Daoy (cell line): Measurements from ENCODE around the gene CFAP20. TPM values are rescaled to one million over a fixed set of nuclear protein-coding genes. Genes with fewer than 3 reads are reported as not detected.
"Not testable (repeated sequence)": the region's sequence is repeated elsewhere in the genome, so short reads cannot be mapped to it uniquely, and the experiment has no call there.

Experiments
- DNase-seq: peaks from one replicate; pipeline ENCODE4 v3.0.0-alpha.2; 2015; ENCODE audit warnings: low read depth
- total RNA-seq: library from RNA; depleted of rRNA; stranded (reverse); fragments of >200 nt; shearing (Covaris generic); gene quantifications from 2 replicates; pipeline ENCODE4 v1.2.3, GENCODE V29; 2014

CFAP20 gene
- total RNA-seq, 1 experiment from 2014 or later, result 78.6 TPM

GRCh38 chr16:58098207-58099096 is 30.7 kb downstream of the CFAP20 start:
- DNase-seq, result peak; percentile 25

- DNase-seq, result peak; percentile 7
Observed at GRCh38 chr16:58096249-58096648, 32.9 kb downstream of the CFAP20 start.

GRCh38 chr16:58095575-58095960 is 33.6 kb downstream of the CFAP20 start:
- DNase-seq, result not testable (repeated sequence)

GRCh38 chr16:58094791-58095574 is 34.2 kb downstream of the CFAP20 start:
- DNase-seq, result no peak

- no peak for DNase-seq
Observed at GRCh38 chr16:58094026-58094425, 35.2 kb downstream of the CFAP20 start.

- not testable (repeated sequence) for DNase-seq
Observed at GRCh38 chr16:58090396-58090795, 38.8 kb downstream of the CFAP20 start.

DNA sequence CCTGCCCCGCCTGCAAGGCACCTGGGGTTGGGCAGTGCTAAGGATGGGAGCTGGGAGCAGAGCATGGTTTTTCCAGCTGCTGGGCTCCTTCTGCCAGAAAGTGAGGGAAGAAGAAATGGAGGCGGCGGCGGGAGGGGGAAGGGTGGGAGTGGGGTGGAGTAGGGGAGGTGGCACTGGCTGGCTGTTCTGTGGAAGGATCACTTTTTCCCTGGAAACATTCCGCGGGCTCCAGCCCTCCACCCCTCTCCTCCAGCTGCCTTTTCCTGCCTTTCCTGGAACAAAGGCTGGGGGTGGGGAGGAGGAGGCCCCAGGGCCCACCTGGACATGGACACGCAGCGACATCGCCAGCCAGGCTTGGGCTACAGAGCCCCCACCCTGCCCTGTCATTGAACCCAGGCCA is 41.1 kb downstream of the CFAP20 start:
- DNase-seq, result no peak

- no peak for DNase-seq
Observed at GRCh38 chr16:58087209-58087913, 41.8 kb downstream of the CFAP20 start.

DNA sequence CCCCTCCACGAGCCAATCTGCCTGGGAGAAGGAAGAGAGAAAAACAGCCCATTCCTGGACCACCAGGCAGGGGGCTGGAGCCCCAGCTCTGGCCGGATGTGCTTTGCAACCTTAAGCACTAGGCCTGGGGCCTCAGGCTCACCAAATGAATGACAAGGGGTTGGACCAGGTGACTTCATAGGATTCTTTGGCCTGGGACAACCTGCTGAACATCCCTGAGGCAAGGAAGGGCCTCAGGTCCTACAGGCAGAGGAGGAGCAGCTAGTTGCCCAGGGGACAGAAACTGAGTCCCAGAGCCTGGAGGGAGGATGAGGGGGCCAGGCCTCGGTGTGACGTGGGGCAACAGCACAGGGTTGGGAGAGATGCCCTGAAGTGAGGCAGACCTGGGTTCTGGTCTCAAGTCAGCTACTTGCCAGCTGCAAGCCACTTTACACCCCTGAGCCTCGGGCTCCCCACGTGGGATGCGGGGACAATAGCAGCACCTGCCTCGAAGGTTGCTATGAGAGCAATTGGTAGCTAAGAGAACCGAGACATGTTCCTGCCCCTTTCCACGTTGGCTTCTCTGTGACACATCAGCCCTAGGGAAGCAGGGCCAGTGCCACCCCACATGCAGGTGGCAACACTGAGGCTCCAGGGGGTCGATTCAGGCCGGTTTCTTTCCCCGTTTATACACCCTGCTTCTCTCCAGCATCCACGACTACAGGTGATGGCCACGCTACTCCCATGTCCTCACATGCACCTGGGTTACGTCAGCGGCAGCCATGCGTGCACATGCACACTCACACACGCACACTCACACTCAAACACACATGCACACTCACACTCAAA is 42.6 kb downstream of the CFAP20 start:
- no peak for DNase-seq

GRCh38 chr16:58085584-58086251 is 43.5 kb downstream of the CFAP20 start:
- no peak for DNase-seq

- no peak for DNase-seq
Observed at GRCh38 chr16:58085171-58085570, 44.0 kb downstream of the CFAP20 start.

DNA sequence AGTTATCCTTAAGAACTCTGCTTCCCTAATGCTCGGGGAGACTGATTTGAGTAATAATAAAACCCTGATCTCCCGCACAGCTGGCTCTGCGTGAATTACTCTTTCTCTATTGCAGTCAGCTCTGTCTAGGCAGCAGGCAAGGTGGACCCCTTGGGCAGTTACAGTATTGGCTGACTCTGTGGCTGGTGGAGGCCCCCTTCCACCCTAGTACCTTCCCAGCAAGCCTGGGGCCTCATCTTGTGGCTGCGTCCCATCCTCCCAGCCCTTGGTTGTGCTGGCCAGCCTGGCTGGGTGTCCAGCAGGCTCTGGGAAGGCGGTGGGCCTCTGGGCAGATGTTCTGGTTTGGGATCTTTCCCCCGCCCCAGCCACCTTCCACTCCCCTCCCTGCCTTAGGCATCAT is 44.5 kb downstream of the CFAP20 start:
- DNase-seq, result no peak

GRCh38 chr16:58082381-58082780 is 46.8 kb downstream of the CFAP20 start:
- DNase-seq, result no peak

DNA sequence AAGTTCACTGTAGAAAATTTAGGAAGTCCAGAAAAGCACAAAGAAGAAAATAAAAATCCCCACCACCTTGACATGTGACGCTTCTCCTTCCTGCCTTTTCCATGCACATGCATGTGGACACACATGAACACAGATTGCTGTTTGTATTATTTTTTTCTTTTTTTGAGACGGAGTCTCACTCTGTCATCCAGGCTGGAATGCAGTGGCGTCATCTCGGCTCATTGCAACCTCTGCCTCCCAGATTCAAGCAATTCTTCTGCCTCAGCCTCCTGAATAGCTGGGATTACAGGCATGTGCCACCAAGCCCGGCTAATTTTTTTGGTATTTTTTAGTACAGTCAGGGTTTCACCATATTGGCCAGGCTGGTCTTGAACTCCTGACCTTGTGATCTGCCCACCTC is 48.5 kb downstream of the CFAP20 start:
- not testable (repeated sequence) for DNase-seq

- no peak for DNase-seq
Observed at GRCh38 chr16:58077796-58078195, 51.4 kb downstream of the CFAP20 start.

DNA sequence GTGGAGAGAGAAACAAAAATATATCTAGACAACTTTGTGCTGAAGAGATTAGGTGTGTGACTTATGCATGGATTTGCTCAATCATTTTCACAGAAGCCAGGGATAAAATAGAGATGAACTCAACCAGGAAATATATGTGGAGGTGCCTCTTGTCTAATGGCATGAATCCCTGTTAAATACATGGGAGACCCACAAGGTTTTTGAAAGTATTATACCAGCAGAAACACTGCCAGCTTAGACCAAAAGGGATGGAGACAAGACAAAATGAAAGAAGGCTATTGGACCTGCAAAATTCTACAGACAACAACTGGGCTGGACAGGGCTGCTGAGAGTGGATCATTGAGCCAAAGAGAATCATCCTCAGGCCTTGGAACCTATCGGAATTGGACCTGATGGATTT is 52.7 kb downstream of the CFAP20 start:
- DNase-seq, result no peak

GRCh38 chr16:58074657-58075056 is 54.5 kb downstream of the CFAP20 start:
- DNase-seq, result no peak

- DNase-seq, result not testable (repeated sequence)
Observed at GRCh38 chr16:58073086-58073485, 56.1 kb downstream of the CFAP20 start.

GRCh38 chr16:58072134-58072533 is 57.0 kb downstream of the CFAP20 start:
- DNase-seq, result not testable (repeated sequence)

GRCh38 chr16:58070585-58070984 is 58.6 kb downstream of the CFAP20 start:
- DNase-seq, result no peak
